ENCODE data around the gene C1GALT1.
"Not testable (repeated sequence)": the region's sequence is repeated elsewhere in the genome, so short reads cannot be mapped to it uniquely, and the experiment has no call there.

Gene C1GALT1

GRCh38 chr7:7148798-7149481 lies 33.4 kb upstream of the C1GALT1 start:
- H3K4me3 ChIP-seq = no peak overlapping the region
- H4K20me1 ChIP-seq = no peaks in the 10 kb centered on the region
- H3K9ac ChIP-seq = no peak overlapping the region
- peaks cover 4 to 18% (median 16%) of the 10 kb centered on the region in 10 experiments; a peak in 18 of 20 replicates for H3K4me1 ChIP-seq
- H3K4me2 ChIP-seq = no peak overlapping the region
- no peak for TF ChIP-seq Cebpa-rat (IDR thresholded peaks at IDR 0.05)
- peaks cover 0 to 8% (median 4%) of the 10 kb centered on the region in 11 experiments; a peak in 8 of 22 replicates for H3K36me3 ChIP-seq
- H3K27ac ChIP-seq = no peak overlapping the region
- peaks cover 26 to 43% (median 30%) of the 10 kb centered on the region in 11 experiments for H3K9me3 ChIP-seq (replicated peaks in 1 of 11)
- H3K27me3 ChIP-seq = no peaks in the 10 kb centered on the region

DNA sequence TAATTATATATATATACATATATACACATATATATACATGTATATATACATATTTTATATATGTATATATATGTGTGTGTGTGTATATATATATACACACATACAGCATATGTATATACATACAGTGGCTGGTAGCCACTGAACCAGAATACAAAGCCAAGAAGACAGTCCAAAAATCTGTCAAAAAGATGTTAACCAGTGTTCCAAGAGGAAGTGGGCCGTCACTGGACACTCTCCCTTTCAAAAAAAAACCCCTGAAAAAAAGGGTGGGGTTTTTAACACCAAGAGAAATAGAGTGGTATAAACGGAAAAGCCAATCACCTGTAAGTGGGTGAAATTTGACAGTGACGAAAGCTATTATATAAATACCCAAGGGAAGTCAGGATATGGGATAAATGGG lies 31.1 kb upstream of the C1GALT1 start:
- no peak overlapping the region for H3K9ac ChIP-seq
- peaks cover 28 to 44% (median 33%) of the 10 kb centered on the region in 11 experiments for H3K9me3 ChIP-seq (replicated peaks in 1 of 11)
- H3K4me1 ChIP-seq = peaks cover 4 to 25% (median 22%) of the 10 kb centered on the region in 10 experiments; a peak in 18 of 20 replicates
- no peaks in the 10 kb centered on the region for H4K20me1 ChIP-seq
- peak overlapping the region in 7 of 11 experiments; percentile 41 to 79 (median 73); a peak in 12 of 22 replicates for H3K4me2 ChIP-seq
- TF ChIP-seq Cebpa-rat (IDR thresholded peaks at IDR 0.05) = no peak
- peak overlapping the region in 1 of 11 experiments; percentile 61; a peak in 2 of 22 replicates for H3K27ac ChIP-seq
- H3K36me3 ChIP-seq = peaks cover 0 to 15% (median 8%) of the 10 kb centered on the region in 11 experiments; a peak in 8 of 22 replicates
- no peaks in the 10 kb centered on the region for H3K27me3 ChIP-seq
- no peak overlapping the region; a peak in 1 of 20 replicates for H3K4me3 ChIP-seq

DNA sequence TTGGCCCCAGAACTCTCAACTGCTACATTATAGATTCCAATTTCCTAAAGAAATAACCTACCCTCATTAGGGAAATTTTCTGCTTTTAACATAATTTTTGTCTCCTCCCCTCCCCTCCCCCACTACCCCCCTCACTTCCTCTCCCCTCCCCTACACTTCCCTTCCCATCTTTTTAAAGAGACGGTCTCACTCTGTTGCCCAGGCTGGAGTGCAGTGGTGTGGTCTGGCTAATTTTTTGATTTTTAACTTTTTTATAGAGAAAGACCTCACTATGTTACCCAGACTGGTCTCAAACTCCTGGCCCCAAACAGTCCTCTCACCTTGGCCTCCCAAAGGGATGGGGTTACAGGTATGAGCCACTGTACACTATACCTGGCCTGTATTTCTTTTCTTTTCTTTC lies 30.5 kb upstream of the C1GALT1 start:
- peak overlapping the region in 2 of 11 experiments; percentile 28 to 31; a peak in 2 of 22 replicates for H3K9ac ChIP-seq
- peaks cover 10 to 29% (median 28%) of the 10 kb centered on the region in 10 experiments for H3K4me1 ChIP-seq
- H3K36me3 ChIP-seq = peaks cover 0 to 15% (median 8%) of the 10 kb centered on the region in 11 experiments; a peak in 8 of 22 replicates
- no peak for TF ChIP-seq Cebpa-rat (IDR thresholded peaks at IDR 0.05)
- no peaks in the 10 kb centered on the region for H3K27me3 ChIP-seq
- H3K9me3 ChIP-seq (replicated peaks in 1 of 11) = peaks cover 28 to 44% (median 33%) of the 10 kb centered on the region in 11 experiments
- peak overlapping the region in 3 of 10 experiments; percentile 8 to 35 (median 18); a peak in 5 of 20 replicates for H3K4me3 ChIP-seq
- H3K27ac ChIP-seq = peak overlapping the region in 7 of 11 experiments; percentile 33 to 69 (median 55); a peak in 11 of 22 replicates
- peak overlapping the region in 10 of 11 experiments; percentile 31 to 79 (median 72); a peak in 19 of 22 replicates for H3K4me2 ChIP-seq
- no peaks in the 10 kb centered on the region for H4K20me1 ChIP-seq

DNA sequence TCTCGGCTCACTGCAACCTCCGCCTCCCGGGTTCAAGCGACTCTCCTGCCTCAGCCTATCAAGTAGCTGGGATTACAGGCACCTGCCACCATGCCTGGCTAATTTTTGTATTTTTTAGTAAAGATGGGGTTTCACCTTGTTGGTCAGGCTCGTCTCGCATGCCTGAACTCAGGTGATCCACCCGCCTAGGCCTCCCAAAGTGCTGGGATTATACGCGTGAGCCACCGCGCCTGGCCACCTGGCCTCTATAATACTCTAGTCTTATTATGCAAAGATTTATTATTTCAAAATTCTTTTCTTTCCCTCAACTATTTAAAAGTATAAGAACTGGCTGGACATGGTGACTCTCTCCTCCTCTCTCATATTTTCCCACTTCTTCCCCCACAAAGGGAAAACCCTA lies 30.0 kb upstream of the C1GALT1 start:
- H3K4me1 ChIP-seq = peaks cover 14 to 33% (median 30%) of the 10 kb centered on the region in 10 experiments
- H4K20me1 ChIP-seq = no peaks in the 10 kb centered on the region
- peak overlapping the region in 2 of 11 experiments; percentile 28 to 31; a peak in 2 of 22 replicates for H3K9ac ChIP-seq
- H3K27me3 ChIP-seq = no peaks in the 10 kb centered on the region
- H3K9me3 ChIP-seq (replicated peaks in 1 of 11) = peaks cover 28 to 43% (median 33%) of the 10 kb centered on the region in 11 experiments
- H3K36me3 ChIP-seq = peaks cover 0 to 15% (median 8%) of the 10 kb centered on the region in 11 experiments; a peak in 8 of 22 replicates
- no peak for TF ChIP-seq Cebpa-rat (IDR thresholded peaks at IDR 0.05)
- peak overlapping the region in 10 of 11 experiments; percentile 31 to 79 (median 72); a peak in 19 of 22 replicates for H3K4me2 ChIP-seq
- peak overlapping the region in 3 of 10 experiments; percentile 8 to 35 (median 18); a peak in 5 of 20 replicates for H3K4me3 ChIP-seq
- peak overlapping the region in 7 of 11 experiments; percentile 33 to 69 (median 55); a peak in 11 of 22 replicates for H3K27ac ChIP-seq

- H4K20me1 ChIP-seq, H3K27ac ChIP-seq, H3K9ac ChIP-seq, H3K27me3 ChIP-seq, H3K4me2 ChIP-seq: not testable (repeated sequence)
- peaks cover 34 to 54% (median 50%) of the 10 kb centered on the region in 10 experiments for H3K4me1 ChIP-seq
- peaks cover 28 to 39% (median 33%) of the 10 kb centered on the region in 11 experiments for H3K9me3 ChIP-seq (replicated peaks in 1 of 11)
- H3K36me3 ChIP-seq = peaks cover 0 to 15% (median 8%) of the 10 kb centered on the region in 11 experiments; a peak in 8 of 22 replicates
- peak overlapping the region in 6 of 10 experiments; percentile 11 to 31 (median 21); a peak in 6 of 20 replicates for H3K4me3 ChIP-seq
These were observed 28.0 kb upstream of the C1GALT1 start for GRCh38 chr7:7154355-7154754.

DNA sequence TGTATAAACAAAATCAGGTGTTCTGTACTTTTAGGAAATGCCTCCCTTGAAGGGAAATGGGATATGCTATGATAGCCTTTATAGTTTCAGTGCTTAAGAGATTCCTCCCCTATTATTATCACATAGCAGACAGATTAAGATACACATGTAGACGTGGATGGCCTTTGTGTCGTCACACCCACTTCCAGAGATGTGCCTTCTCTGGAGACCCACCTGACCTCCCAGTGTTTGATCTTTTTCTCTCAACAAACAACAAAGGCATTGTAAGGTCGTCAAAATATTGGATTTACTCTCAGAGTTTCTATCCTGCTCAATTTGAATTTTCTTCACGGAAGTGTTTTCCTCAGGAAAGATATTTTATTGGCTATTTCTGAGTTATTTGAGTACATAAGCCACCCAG lies 25.7 kb upstream of the C1GALT1 start:
- peaks cover 32 to 55% (median 48%) of the 10 kb centered on the region in 11 experiments for H3K9me3 ChIP-seq (replicated peaks in 1 of 11)
- no peaks in the 10 kb centered on the region for H3K27me3 ChIP-seq
- H3K4me2 ChIP-seq = peak overlapping the region; percentile 67 to 88 (median 83)
- peaks cover 51 to 63% (median 55%) of the 10 kb centered on the region in 10 experiments for H3K4me1 ChIP-seq
- peak overlapping the region in 6 of 10 experiments; percentile 31 to 57 (median 51); a peak in 8 of 20 replicates for H3K4me3 ChIP-seq
- no peak for TF ChIP-seq Cebpa-rat (IDR thresholded peaks at IDR 0.05)
- peak overlapping the region in 10 of 11 experiments; percentile 38 to 78 (median 72); a peak in 20 of 22 replicates for H3K9ac ChIP-seq
- no peaks in the 10 kb centered on the region for H4K20me1 ChIP-seq
- H3K27ac ChIP-seq = peak overlapping the region; percentile 5 to 96 (median 86); a peak in 19 of 22 replicates
- H3K36me3 ChIP-seq = peaks cover 0 to 15% (median 8%) of the 10 kb centered on the region in 11 experiments; a peak in 10 of 22 replicates

- Histone ChIP-seq H3K27ac (peak overlapping the region; percentile 5 to 96 (median 86); a peak in 21 of 22 replicates), H3K9me3 (replicated peaks in 1 of 11) (peaks cover 32 to 54% (median 50%) of the 10 kb centered on the region in 11 experiments), H3K4me3 (peak overlapping the region; percentile 26 to 57 (median 50); a peak in 18 of 20 replicates), H3K36me3 (peaks cover 0 to 15% (median 8%) of the 10 kb centered on the region in 11 experiments; a peak in 10 of 22 replicates), H3K4me1 (peaks cover 46 to 56% (median 50%) of the 10 kb centered on the region in 10 experiments), H3K27me3 (no peaks in the 10 kb centered on the region), H4K20me1 (no peaks in the 10 kb centered on the region), H3K4me2 (peak overlapping the region; percentile 67 to 88 (median 83)), H3K9ac (peak overlapping the region; percentile 31 to 78 (median 72); a peak in 20 of 22 replicates)
- no peak for TF ChIP-seq Cebpa-rat (IDR thresholded peaks at IDR 0.05)
These were observed 25.0 kb upstream of the C1GALT1 start for GRCh38 chr7:7157177-7157886.

- H3K4me3 ChIP-seq = peak overlapping the region; percentile 26 to 57 (median 50); a peak in 18 of 20 replicates
- peak overlapping the region; percentile 67 to 88 (median 83) for H3K4me2 ChIP-seq
- peaks cover 45 to 53% (median 48%) of the 10 kb centered on the region in 10 experiments for H3K4me1 ChIP-seq
- peak overlapping the region; percentile 31 to 78 (median 72); a peak in 20 of 22 replicates for H3K9ac ChIP-seq
- H3K27ac ChIP-seq = peak overlapping the region; percentile 5 to 96 (median 86); a peak in 21 of 22 replicates
- peaks cover 0 to 15% (median 8%) of the 10 kb centered on the region in 11 experiments; a peak in 10 of 22 replicates for H3K36me3 ChIP-seq
- peaks cover 32 to 53% (median 50%) of the 10 kb centered on the region in 11 experiments for H3K9me3 ChIP-seq (replicated peaks in 1 of 11)
- H3K27me3 ChIP-seq = no peaks in the 10 kb centered on the region
- TF ChIP-seq Cebpa-rat (IDR thresholded peaks at IDR 0.05) = no peak
- no peaks in the 10 kb centered on the region for H4K20me1 ChIP-seq
These were observed 24.5 kb upstream of the C1GALT1 start for GRCh38 chr7:7157887-7158271.
